GM23248 (cell line): ENCODE results near the gene PKD1. TPM values are rescaled to one million over a fixed set of nuclear protein-coding genes. Genes with fewer than 3 reads are reported as not detected.
"Not testable (repeated sequence)": the region's sequence is repeated elsewhere in the genome, so short reads cannot be mapped to it uniquely, and the experiment has no call there.

Source experiments
- DNase-seq: peaks from one replicate; pipeline ENCODE4 v3.0.0-alpha.2; 2015
- H2AFZ ChIP-seq: fragments of 200-600 bp; sonication (generic); 2 replicates; pipeline ENCODE4 v1.6.1; 2016; ENCODE audit warnings: antibody characterized with exemption
- H3F3A ChIP-seq: fragments of 200-600 bp; sonication (generic); 2 replicates; pipeline ENCODE4 v1.6.1; 2016; ENCODE audit warnings: mild to moderate bottlenecking, antibody characterized with exemption, mixed run types; ENCODE audit not compliant: insufficient read depth
- H3K27ac ChIP-seq: fragments of 200-600 bp; sonication (generic); 2 replicates; pipeline ENCODE4 v1.5.1; 2016; ENCODE audit warnings: mild to moderate bottlenecking
- H3K27me3 ChIP-seq: fragments of 200-600 bp; sonication (generic); replicated peaks from 2 replicates; pipeline ENCODE4 v1.6.1; 2016; ENCODE audit warnings: mild to moderate bottlenecking; ENCODE audit not compliant: insufficient read depth
- H3K36me3 ChIP-seq: fragments of 200-600 bp; sonication (generic); 2 replicates; pipeline ENCODE4 v1.6.1; 2016; ENCODE audit warnings: low read depth, mild to moderate bottlenecking
- H3K4me1 ChIP-seq: fragments of 200-600 bp; sonication (generic); 2 replicates; pipeline ENCODE4 v1.6.1; 2016; ENCODE audit warnings: mild to moderate bottlenecking; ENCODE audit not compliant: insufficient read depth
- H3K4me2 ChIP-seq: fragments of 200-600 bp; sonication (generic); one replicate; pipeline ENCODE4 v1.6.1; 2016; ENCODE audit warnings: mild to moderate bottlenecking; ENCODE audit not compliant: unreplicated experiment
- H3K4me3 ChIP-seq: fragments of 200-600 bp; sonication (generic); 2 replicates; pipeline ENCODE4 v1.5.1; 2016; ENCODE audit warnings: mild to moderate bottlenecking
- H3K79me2 ChIP-seq: fragments of 200-600 bp; sonication (generic); 2 replicates; pipeline ENCODE4 v1.6.1; 2016; ENCODE audit warnings: mild to moderate bottlenecking; ENCODE audit not compliant: insufficient read depth
- H3K9ac ChIP-seq: fragments of 200-600 bp; sonication (generic); 2 replicates; pipeline ENCODE4 v1.6.1; 2016; ENCODE audit warnings: mild to moderate bottlenecking
- H3K9me2 ChIP-seq: fragments of 200-600 bp; sonication (generic); 2 replicates; pipeline ENCODE4 v1.6.1; 2016; ENCODE audit warnings: mixed run types, mild to moderate bottlenecking, moderate library complexity; ENCODE audit not compliant: insufficient read depth
- H3K9me3 ChIP-seq: fragments of 200-600 bp; sonication (generic); one replicate; pipeline ENCODE4 v1.6.1; 2017; ENCODE audit warnings: low read depth
- H4K20me1 ChIP-seq: fragments of 200-600 bp; sonication (generic); 2 replicates; pipeline ENCODE4 v1.6.0; 2016; ENCODE audit not compliant: insufficient read depth
- EZH2 ChIP-seq: fragments of 200-600 bp; sonication (generic); IDR thresholded peaks from 2 replicates; pipeline ENCODE4 v1.6.1; 2018; ENCODE audit warnings: antibody characterized with exemption, mild to moderate bottlenecking; ENCODE audit not compliant: insufficient read depth, poor library complexity, severe bottlenecking
- EZH2phosphoT487 ChIP-seq: fragments of 200-600 bp; sonication (generic); IDR thresholded peaks from 2 replicates; pipeline ENCODE4 v1.6.1; 2018; ENCODE audit warnings: antibody characterized with exemption, moderate library complexity, mild to moderate bottlenecking, low read depth; ENCODE audit not compliant: insufficient read depth
- WGBS, 2 experiments: methylation state at CpG; one replicate each; pipeline ENCODE4 v1.1.6; 2015 to 2017; ENCODE audit warnings: low lambda C conversion rate in 2 of 2, low coverage in 1 of 2; ENCODE audit errors: missing lambda C conversion rate in 2 of 2; 5-methylcytosine and 5-hydroxymethylcytosine counted together
- in situ Hi-C: fragments of 300-500 bp; cut with MboI; formaldehyde crosslinking; loops from 2 replicates; pipeline ENCODE4 v1.15.0; 2020
- polyA plus RNA-seq: library from polyadenylated mRNA; unstranded; fragments of >200 nt; fragmentation: Nextera tagmentation; extraction: Ambion mirVana; gene quantifications from 2 replicates; pipeline ENCODE4 v1.2.1, GENCODE V29; 2016
- total RNA-seq: library from RNA; depleted of rRNA; stranded (reverse); fragments of >200 nt; shearing (Covaris generic); gene quantifications from 2 replicates; pipeline ENCODE4 v1.2.3, GENCODE V29; 2014; rRNA removed

Gene PKD1
- total RNA-seq (200 and 201 TPM in 2 replicates), polyA plus RNA-seq (43.7 and 48.4 TPM in 2 replicates)

DNA sequence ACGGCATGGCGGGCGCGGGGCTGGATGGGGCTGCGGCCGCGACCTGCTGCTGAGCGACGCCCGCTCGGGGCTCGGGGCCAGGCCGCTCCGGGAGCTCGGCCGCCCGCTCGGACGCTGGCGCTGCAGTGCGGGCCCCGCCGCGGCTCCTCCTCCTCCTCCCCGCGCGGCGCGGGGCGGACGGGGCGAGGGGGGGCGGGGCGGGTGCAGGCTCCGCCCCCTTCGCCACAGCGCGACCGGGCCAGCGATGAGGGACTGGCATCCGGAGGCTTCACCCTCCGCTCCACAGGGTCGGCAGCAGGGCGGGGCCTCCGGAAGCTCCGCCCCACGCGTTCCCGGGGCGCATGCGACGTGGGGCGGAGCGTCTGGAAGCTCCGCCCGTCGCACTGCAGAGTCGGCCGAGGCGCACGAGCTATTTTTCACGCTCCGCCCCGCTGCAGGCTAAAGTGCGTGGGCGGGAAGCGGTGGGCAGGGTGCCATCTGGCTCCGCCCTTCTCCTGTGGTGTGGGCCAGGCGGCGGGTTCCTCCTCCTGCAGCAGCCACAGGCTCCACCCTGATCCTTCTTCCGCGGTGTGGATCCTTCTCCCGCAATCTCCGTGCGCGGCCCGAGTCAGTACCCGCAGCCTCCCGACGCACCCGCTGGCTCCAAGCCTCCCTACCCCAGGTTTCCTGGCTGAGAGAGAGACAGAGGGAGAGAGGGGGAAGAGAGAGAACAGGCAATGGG lies at the start of gene PKD1:
PKD1 (minus strand) TSS at position 129 of the 721 bp plus-strand sequence. CDS start 209 bp downstream, outside the sequence.
- Histone ChIP-seq H2AFZ (peak within 1 kb of the TSS; percentile 84), H3K4me3 (peak within 1 kb of the TSS; percentile 78), H3K79me2 (peaks cover 36% of the 10 kb centered on the region), H3K4me2 (peak within 1 kb of the TSS; percentile 67), H3K27ac (peak within 1 kb of the TSS; percentile 67), H3K9ac (peak within 1 kb of the TSS; percentile 90)
- H4K20me1 ChIP-seq, H3K4me1 ChIP-seq, H3K9me3 ChIP-seq, H3K36me3 ChIP-seq, H3F3A ChIP-seq, in situ Hi-C loops, H3K27me3 ChIP-seq, H3K9me2 ChIP-seq: not testable (repeated sequence)
- 0% methylated on average over 16 to 30 of the region's 81 CpGs for WGBS, 2 experiments
- DNase-seq: peak; percentile 93

DNA sequence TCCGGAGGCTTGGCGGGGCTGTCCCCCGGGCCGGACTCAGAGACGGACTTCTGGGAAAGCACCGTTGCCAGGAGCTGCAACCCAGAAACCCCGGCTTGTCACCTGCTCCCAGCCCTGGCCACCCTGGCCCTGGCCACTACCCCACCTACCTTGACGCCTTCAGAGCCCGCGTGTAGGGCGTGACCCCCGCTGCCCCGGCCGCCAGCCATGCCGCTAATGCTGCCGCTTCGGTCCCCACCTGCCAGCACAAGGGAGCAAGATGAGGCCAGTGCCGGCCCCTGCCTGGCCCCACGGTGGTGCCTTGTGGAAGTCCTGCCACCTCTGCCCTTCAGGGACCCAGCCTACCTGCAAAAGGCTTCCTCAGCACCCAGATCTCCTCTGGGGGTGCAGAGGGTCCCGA lies 49.3 kb upstream of the PKD1 start:
- Histone ChIP-seq H3K9me2 (no peaks in the 10 kb centered on the region), H3F3A (no peaks in the 10 kb centered on the region), H3K4me1 (no peaks in the 10 kb centered on the region), H3K79me2 (no peaks in the 10 kb centered on the region), H3K4me2 (no peak overlapping the region), H3K27ac (no peak overlapping the region), H3K9ac (no peak overlapping the region), H3K9me3 (no peaks in the 10 kb centered on the region), H4K20me1 (no peaks in the 10 kb centered on the region), H2AFZ (no peak overlapping the region), H3K4me3 (no peak overlapping the region), H3K27me3 (no peaks in the 10 kb centered on the region), H3K36me3 (no peaks in the 10 kb centered on the region)
- no peak for DNase-seq
- WGBS, 2 experiments: 88 to 89% methylated on average over 18 to 19 of the region's 20 CpGs
- in situ Hi-C loops: no loop called here
- no peak for TF ChIP-seq EZH2phosphoT487

DNA sequence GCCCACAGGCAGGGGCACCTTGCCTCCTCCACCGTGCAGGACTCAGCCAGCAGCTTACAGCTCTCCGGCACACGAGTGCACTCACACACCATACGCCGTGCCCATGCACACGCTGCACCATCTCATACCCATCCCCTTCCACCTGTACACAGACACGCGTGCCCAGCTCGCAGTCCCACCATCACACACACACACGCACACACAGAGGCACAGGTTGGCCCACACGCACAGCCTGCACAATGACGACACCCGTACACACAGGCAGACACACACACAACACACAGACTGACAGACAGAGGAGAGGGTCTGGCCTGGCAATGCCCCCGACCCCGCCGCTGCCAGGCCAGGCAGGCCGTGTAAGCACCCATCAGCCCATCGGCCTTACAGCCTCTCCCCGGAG lies 48.6 kb upstream of the PKD1 start:
- H3K9me3 ChIP-seq: no peaks in the 10 kb centered on the region
- DNase-seq: no peak
- H3K4me3 ChIP-seq: no peak overlapping the region
- 83 to 84% methylated on average over 19 of the region's 19 CpGs for WGBS, 2 experiments
- H3K27me3 ChIP-seq: no peaks in the 10 kb centered on the region
- no peaks in the 10 kb centered on the region for H3K9me2 ChIP-seq
- H3K9ac ChIP-seq: no peak overlapping the region
- H3K36me3 ChIP-seq: no peaks in the 10 kb centered on the region
- in situ Hi-C loops: no loop called here
- H3K4me1 ChIP-seq: no peaks in the 10 kb centered on the region
- H2AFZ ChIP-seq: no peak overlapping the region
- no peak overlapping the region for H3K27ac ChIP-seq
- TF ChIP-seq EZH2phosphoT487 (no peak), EZH2 (no peak)
- no peaks in the 10 kb centered on the region for H4K20me1 ChIP-seq
- no peak overlapping the region for H3K4me2 ChIP-seq
- no peaks in the 10 kb centered on the region for H3F3A ChIP-seq
- no peaks in the 10 kb centered on the region for H3K79me2 ChIP-seq

DNA sequence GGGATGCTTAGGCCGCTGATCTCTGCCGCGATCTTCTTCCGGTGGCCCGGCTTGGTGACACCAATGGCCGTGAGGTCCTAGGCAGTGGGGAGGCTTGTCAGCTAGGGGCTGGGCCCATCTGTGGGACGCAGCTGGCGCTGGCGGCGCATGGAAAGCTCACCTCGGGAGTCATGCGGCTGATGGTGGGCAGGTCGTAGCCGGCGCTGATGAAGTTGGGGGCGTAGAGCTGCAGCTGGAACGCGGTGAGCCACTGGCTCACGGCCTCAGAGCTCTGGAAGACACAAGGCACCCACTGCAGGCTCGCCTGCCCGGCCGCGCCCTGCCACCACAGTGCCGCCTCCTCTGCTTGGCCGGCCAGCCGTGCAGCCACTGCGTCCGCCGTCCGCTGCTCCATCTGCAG lies 48.0 kb upstream of the PKD1 start:
- 90 to 93% methylated on average over 29 to 30 of the region's 30 CpGs for WGBS, 2 experiments
- Histone ChIP-seq H3K27ac (no peak overlapping the region), H3K9me2 (no peaks in the 10 kb centered on the region), H3K9me3 (no peaks in the 10 kb centered on the region), H2AFZ (no peak overlapping the region), H3K4me1 (no peaks in the 10 kb centered on the region), H3F3A (no peaks in the 10 kb centered on the region), H3K9ac (no peak overlapping the region), H4K20me1 (no peaks in the 10 kb centered on the region), H3K36me3 (no peaks in the 10 kb centered on the region), H3K27me3 (no peaks in the 10 kb centered on the region), H3K4me3 (no peak overlapping the region), H3K79me2 (no peaks in the 10 kb centered on the region), H3K4me2 (no peak overlapping the region)
- in situ Hi-C loops: no loop called here
- no peak for TF ChIP-seq EZH2phosphoT487
- no peak for TF ChIP-seq EZH2
- DNase-seq: no peak

DNA sequence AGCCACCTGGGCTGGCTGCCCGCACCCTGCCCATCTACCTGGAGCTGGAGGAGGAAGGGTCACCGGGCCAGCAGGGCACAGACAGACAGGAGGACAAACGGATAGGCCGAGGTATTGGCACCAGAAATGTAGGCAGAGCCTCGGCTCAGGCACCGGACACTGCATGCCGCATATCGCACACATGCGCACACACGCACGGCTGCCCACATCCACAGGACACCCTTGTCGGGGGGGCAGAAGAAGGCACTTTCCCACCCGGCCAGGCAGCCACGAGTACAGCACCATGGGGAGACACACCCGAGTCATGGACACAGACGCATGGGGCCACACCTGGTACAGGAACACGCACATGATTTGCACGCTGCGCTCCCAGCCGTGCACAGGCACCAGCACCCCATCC lies 46.3 kb upstream of the PKD1 start:
- in situ Hi-C loops: no loop called here
- WGBS, 2 experiments: 91% methylated on average over 20 of the region's 20 CpGs

More for the DNA sequence above, 46.3 kb upstream of the PKD1 start:
- no peak overlapping the region for H3K4me2 ChIP-seq
- no peaks in the 10 kb centered on the region for H3K9me3 ChIP-seq
- DNase-seq: no peak
- no peaks in the 10 kb centered on the region for H3K27me3 ChIP-seq
- no peaks in the 10 kb centered on the region for H3K4me1 ChIP-seq
- H3K36me3 ChIP-seq: no peaks in the 10 kb centered on the region
- no peak overlapping the region for H3K4me3 ChIP-seq
- H3K9me2 ChIP-seq: no peaks in the 10 kb centered on the region
- TF ChIP-seq EZH2: no peak
- TF ChIP-seq EZH2phosphoT487: no peak
- H2AFZ ChIP-seq: no peak overlapping the region
- no peaks in the 10 kb centered on the region for H4K20me1 ChIP-seq
- H3K79me2 ChIP-seq: no peaks in the 10 kb centered on the region
- no peak overlapping the region for H3K9ac ChIP-seq
- H3F3A ChIP-seq: no peaks in the 10 kb centered on the region
- no peak overlapping the region for H3K27ac ChIP-seq
